SK-N-MC (cell line): ENCODE data around the gene MYH9.

Experiments used
- EZH2 ChIP-seq: fragments of 200-600 bp; sonication (generic); IDR thresholded peaks from one replicate; pipeline ENCODE4 v1.6.1; 2017; ENCODE audit warnings: antibody characterized with exemption
- FOXP2 ChIP-seq: optimal IDR thresholded peaks from 2 replicates; pipeline ENCODE3; 2011; ENCODE audit warnings: mild to moderate bottlenecking, moderate library complexity; ENCODE audit not compliant: insufficient read depth; ENCODE audit errors: extremely low read length, control extremely low read depth
- POLR2AphosphoS5 ChIP-seq: IDR thresholded peaks from 2 replicates; pipeline ENCODE4 v1.6.1; 2012; ENCODE audit warnings: mild to moderate bottlenecking, low read depth, low read length, borderline replicate concordance

- TF ChIP-seq EZH2 (no peak), POLR2AphosphoS5 (no peak), FOXP2 (no peak)
Observed at GRCh38 chr22:36302439-36303114, 85.2 kb downstream of the MYH9 start.
